Kidney glomerular epithelial cell (primary cell): ENCODE data around the gene TESMIN.

ENCODE experiments used
- DNase-seq: peaks from one replicate; lab custom pipeline; 2025; lab: John Stamatoyannopoulos, UW

The TESMIN gene

GRCh38 chr11:68751331-68751856, at the start of gene TESMIN:
Gene TESMIN, minus strand, starts transcription at chr11:68751520. Its CDS starts 860 bp downstream, at chr11:68750660.
- peak; percentile 64 for DNase-seq

GRCh38 chr11:68798221-68798813, 47.0 kb upstream of the TESMIN start:
- no peak for DNase-seq

GRCh38 chr11:68796801-68797200, 45.5 kb upstream of the TESMIN start:
- DNase-seq, result no peak

- no peak for DNase-seq
These were observed 41.2 kb upstream of the TESMIN start for GRCh38 chr11:68792400-68792966.

GRCh38 chr11:68784653-68785052, 33.3 kb upstream of the TESMIN start:
- DNase-seq, result no peak

GRCh38 chr11:68783216-68783821, 32.0 kb upstream of the TESMIN start:
- DNase-seq, result no peak

GRCh38 chr11:68782711-68783110, 31.4 kb upstream of the TESMIN start:
- DNase-seq, result no peak

- no peak for DNase-seq
These were observed 29.5 kb upstream of the TESMIN start for GRCh38 chr11:68780829-68781228.

- DNase-seq, result no peak
These were observed 26.9 kb upstream of the TESMIN start for GRCh38 chr11:68778205-68778604.

- DNase-seq, result no peak
These were observed 25.3 kb upstream of the TESMIN start for GRCh38 chr11:68776442-68777235.

GRCh38 chr11:68775951-68776388, 24.6 kb upstream of the TESMIN start:
- DNase-seq, result no peak

- no peak for DNase-seq
These were observed 22.9 kb upstream of the TESMIN start for GRCh38 chr11:68774194-68774585.

GRCh38 chr11:68773521-68774193, 22.3 kb upstream of the TESMIN start:
- no peak for DNase-seq

GRCh38 chr11:68772936-68773335, 21.6 kb upstream of the TESMIN start:
- no peak for DNase-seq

- DNase-seq, result no peak
These were observed 19.5 kb upstream of the TESMIN start for GRCh38 chr11:68770781-68771180.

GRCh38 chr11:68767672-68768071, 16.4 kb upstream of the TESMIN start:
- no peak for DNase-seq

GRCh38 chr11:68766786-68767185, 15.5 kb upstream of the TESMIN start:
- no peak for DNase-seq

- no peak for DNase-seq
These were observed 13.4 kb upstream of the TESMIN start for GRCh38 chr11:68764746-68765145.

- no peak for DNase-seq
These were observed 12.8 kb upstream of the TESMIN start for GRCh38 chr11:68763926-68764657.

- DNase-seq, result no peak
These were observed 11.9 kb upstream of the TESMIN start for GRCh38 chr11:68763181-68763721.

GRCh38 chr11:68762481-68762880, 11.2 kb upstream of the TESMIN start:
- DNase-seq, result no peak
